Measurements from ENCODE around the gene OR51F1. TPM values are rescaled to one million over a fixed set of nuclear protein-coding genes. Genes with fewer than 3 reads are reported as not detected.
"Not testable (repeated sequence)": the region's sequence is repeated elsewhere in the genome, so short reads cannot be mapped to it uniquely, and the experiment has no call there.

Gene OR51F1
- polyA plus RNA-seq, 3 donors, result not detected

DNA sequence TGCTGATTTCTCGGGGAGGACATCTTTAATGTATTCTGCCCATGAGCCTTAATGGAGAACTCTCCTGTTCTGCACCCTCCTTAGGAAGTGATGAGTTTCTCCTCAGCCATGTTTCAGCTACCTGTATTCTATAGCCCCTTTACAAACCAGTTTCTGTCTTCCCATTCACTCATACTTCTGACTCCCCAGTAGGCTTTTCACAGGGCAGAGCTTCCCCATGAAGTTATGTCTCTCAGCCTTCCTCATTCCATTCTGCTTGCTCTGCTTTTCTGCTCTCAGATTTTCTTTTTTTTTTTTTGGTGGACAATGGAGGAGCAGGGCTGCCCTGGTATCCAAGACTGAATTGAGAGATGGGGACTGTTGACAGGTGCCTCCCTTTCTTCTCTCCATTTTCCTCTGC lies 38.7 kb upstream of the OR51F1 start:
- TF ChIP-seq, protein P1, sequence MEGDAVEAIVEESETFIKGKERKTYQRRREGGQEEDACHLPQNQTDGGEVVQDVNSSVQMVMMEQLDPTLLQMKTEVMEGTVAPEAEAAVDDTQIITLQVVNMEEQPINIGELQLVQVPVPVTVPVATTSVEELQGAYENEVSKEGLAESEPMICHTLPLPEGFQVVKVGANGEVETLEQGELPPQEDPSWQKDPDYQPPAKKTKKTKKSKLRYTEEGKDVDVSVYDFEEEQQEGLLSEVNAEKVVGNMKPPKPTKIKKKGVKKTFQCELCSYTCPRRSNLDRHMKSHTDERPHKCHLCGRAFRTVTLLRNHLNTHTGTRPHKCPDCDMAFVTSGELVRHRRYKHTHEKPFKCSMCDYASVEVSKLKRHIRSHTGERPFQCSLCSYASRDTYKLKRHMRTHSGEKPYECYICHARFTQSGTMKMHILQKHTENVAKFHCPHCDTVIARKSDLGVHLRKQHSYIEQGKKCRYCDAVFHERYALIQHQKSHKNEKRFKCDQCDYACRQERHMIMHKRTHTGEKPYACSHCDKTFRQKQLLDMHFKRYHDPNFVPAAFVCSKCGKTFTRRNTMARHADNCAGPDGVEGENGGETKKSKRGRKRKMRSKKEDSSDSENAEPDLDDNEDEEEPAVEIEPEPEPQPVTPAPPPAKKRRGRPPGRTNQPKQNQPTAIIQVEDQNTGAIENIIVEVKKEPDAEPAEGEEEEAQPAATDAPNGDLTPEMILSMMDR (IDR thresholded peaks at IDR 0.05), result no peak
- Histone ChIP-seq H3K4me3 (replicated peaks in 1 of 3; ENCODE audit: low read depth in 2 of 3, low read length in 3 of 3) (no peak overlapping the region), H3K36me3 (replicated peaks in 1 of 2; ENCODE audit: control insufficient read depth in 1 of 2, insufficient read depth in 2 of 2, low read length in 2 of 2) (no peaks in the 10 kb centered on the region), H3K4me2 (replicated peaks; ENCODE audit: extremely low read depth, low read length, poor library complexity, severe bottlenecking) (no peak overlapping the region), H2AFZ (ENCODE audit: insufficient read depth, low read depth, low read length, poor library complexity, severe bottlenecking) (no peak overlapping the region), H3K27me3 (ENCODE audit: control insufficient read depth in 2 of 2, insufficient read depth in 2 of 2, low read length in 2 of 2) (no peaks in the 10 kb centered on the region), H3K9ac (ENCODE audit: insufficient read depth, low read length, poor library complexity, severe bottlenecking) (no peak overlapping the region), H3K4me1 (ENCODE audit: control insufficient read depth in 1 of 2, insufficient read depth in 2 of 2, low read length in 2 of 2) (no peaks in the 10 kb centered on the region), H3K27ac (ENCODE audit: low read depth in 1 of 2, low read length in 2 of 2) (no peak overlapping the region), H4K20me1 (ENCODE audit: insufficient read depth, low read length) (no peaks in the 10 kb centered on the region), H3K9me3 (replicated peaks in 1 of 2; ENCODE audit: control insufficient read depth in 1 of 2, insufficient read depth in 1 of 2, low read length in 2 of 2) (no peaks in the 10 kb centered on the region), H3K79me2 (ENCODE audit: insufficient read depth, low read length) (no peaks in the 10 kb centered on the region)
- DNase-seq, result no peak
- no peaks in the 10 kb centered on the region for H3K27me3 Mint-ChIP-seq (ENCODE audit: low read depth in 3 of 3)
- 80% methylated on average over 1 of the region's 1 CpG for WGBS (ENCODE audit: insufficient coverage)
- intact Hi-C loops (cut with micrococcal nuclease), result no loop called here
- H3K27ac Mint-ChIP-seq, result no peak overlapping the region
- H3K4me1 Mint-ChIP-seq, result no peaks in the 10 kb centered on the region
- peaks cover 0 to 5% (median 0%) of the 10 kb centered on the region in 7 donors for H3K9me3 Mint-ChIP-seq
- H3K4me3 Mint-ChIP-seq, result no peak overlapping the region
- H3K36me3 Mint-ChIP-seq, result no peaks in the 10 kb centered on the region

DNA sequence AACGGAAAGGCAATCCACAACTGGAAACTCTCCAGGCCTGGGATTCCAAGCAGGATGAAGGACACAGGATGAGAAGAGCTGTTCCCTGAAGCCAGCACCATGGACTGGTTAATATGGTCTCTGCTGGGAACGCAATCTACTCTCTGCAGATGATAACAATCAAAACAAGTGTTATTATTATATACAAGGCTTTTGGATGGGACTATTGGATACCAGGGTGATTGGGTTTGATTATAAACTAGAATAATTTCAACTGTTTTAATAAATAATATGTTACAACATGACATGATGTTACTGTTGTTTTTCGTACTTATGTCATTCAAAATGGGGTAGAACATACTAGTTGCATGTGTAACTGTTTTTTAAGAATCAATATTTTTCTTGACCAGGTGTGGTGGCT lies 34.5 kb upstream of the OR51F1 start, which contains the start of gene OR52R1:
OR52R1 (minus strand) TSS at position 101 of the 400 bp plus-strand sequence; CDS start at position 101, 0 bp downstream.
- H3K27ac Mint-ChIP-seq, result peak within 1 kb of the TSS in 1 of 7 donors; percentile 19
- H3K36me3 Mint-ChIP-seq, result no peaks in the 10 kb centered on the region
- Histone ChIP-seq H3K27ac (ENCODE audit: low read depth in 1 of 2, low read length in 2 of 2) (no peak within 1 kb of the TSS), H3K9me3 (replicated peaks in 1 of 2; ENCODE audit: control insufficient read depth in 1 of 2, insufficient read depth in 1 of 2, low read length in 2 of 2) (no peaks in the 10 kb centered on the region), H3K9ac (ENCODE audit: insufficient read depth, low read length, poor library complexity, severe bottlenecking) (no peak within 1 kb of the TSS), H3K79me2 (ENCODE audit: insufficient read depth, low read length) (no peaks in the 10 kb centered on the region), H2AFZ (ENCODE audit: insufficient read depth, low read depth, low read length, poor library complexity, severe bottlenecking) (no peak within 1 kb of the TSS), H3K36me3 (replicated peaks in 1 of 2; ENCODE audit: control insufficient read depth in 1 of 2, insufficient read depth in 2 of 2, low read length in 2 of 2) (no peaks in the 10 kb centered on the region), H3K4me2 (replicated peaks; ENCODE audit: extremely low read depth, low read length, poor library complexity, severe bottlenecking) (no peak within 1 kb of the TSS), H3K4me3 (replicated peaks in 1 of 3; ENCODE audit: low read depth in 2 of 3, low read length in 3 of 3) (no peak within 1 kb of the TSS), H3K27me3 (ENCODE audit: control insufficient read depth in 2 of 2, insufficient read depth in 2 of 2, low read length in 2 of 2) (no peaks in the 10 kb centered on the region), H3K4me1 (ENCODE audit: control insufficient read depth in 1 of 2, insufficient read depth in 2 of 2, low read length in 2 of 2) (no peaks in the 10 kb centered on the region), H4K20me1 (ENCODE audit: insufficient read depth, low read length) (no peaks in the 10 kb centered on the region)
- intact Hi-C loops (cut with micrococcal nuclease), result no loop called here
- TF ChIP-seq, protein P1 (IDR thresholded peaks at IDR 0.05), result no peak
- H3K4me3 Mint-ChIP-seq, result no peak within 1 kb of the TSS
- H3K9me3 Mint-ChIP-seq, result peaks cover 0 to 7% (median 0%) of the 10 kb centered on the region in 7 donors
- H3K27me3 Mint-ChIP-seq (ENCODE audit: low read depth in 3 of 3), result peaks cover 0 to 2% (median 0%) of the 10 kb centered on the region in 3 donors
- no peak for DNase-seq
- H3K4me1 Mint-ChIP-seq, result no peaks in the 10 kb centered on the region
- 100% methylated on average over 1 of the region's 3 CpGs for WGBS (ENCODE audit: insufficient coverage)

DNA sequence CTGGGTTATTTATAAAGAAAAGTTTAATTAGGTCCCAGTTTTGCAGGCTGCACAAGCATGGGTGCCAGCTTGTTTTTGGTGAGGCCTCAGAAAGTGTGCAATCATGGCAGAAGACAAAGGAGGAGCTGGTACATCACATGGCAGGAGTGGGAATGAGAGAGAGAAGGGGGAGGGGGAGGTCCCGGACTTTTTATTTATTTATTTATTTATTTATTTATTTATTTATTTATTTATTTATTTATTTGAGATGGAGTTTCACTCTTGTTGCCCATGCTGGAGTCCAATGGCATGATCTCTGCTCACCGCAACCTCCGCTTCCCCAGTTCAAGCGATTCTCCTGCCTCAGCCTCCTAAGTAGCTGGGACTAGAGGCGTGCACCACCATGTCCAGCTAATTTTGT lies 31.6 kb upstream of the OR51F1 start:
- peak overlapping the region in 1 of 7 donors; percentile 75 for H3K27ac Mint-ChIP-seq
- H3K27me3 Mint-ChIP-seq (ENCODE audit: low read depth in 3 of 3); H3K4me1 ChIP-seq (ENCODE audit: control insufficient read depth in 1 of 2, insufficient read depth in 2 of 2, low read length in 2 of 2); H3K27ac ChIP-seq (ENCODE audit: low read depth in 1 of 2, low read length in 2 of 2); H3K9me3 Mint-ChIP-seq; H3K36me3 ChIP-seq (replicated peaks in 1 of 2; ENCODE audit: control insufficient read depth in 1 of 2, insufficient read depth in 2 of 2, low read length in 2 of 2); H2AFZ ChIP-seq (ENCODE audit: insufficient read depth, low read depth, low read length, poor library complexity, severe bottlenecking); H3K4me1 Mint-ChIP-seq; H3K9ac ChIP-seq (ENCODE audit: insufficient read depth, low read length, poor library complexity, severe bottlenecking); DNase-seq; H3K79me2 ChIP-seq (ENCODE audit: insufficient read depth, low read length); H3K4me3 Mint-ChIP-seq; H3K4me3 ChIP-seq (replicated peaks in 1 of 3; ENCODE audit: low read depth in 2 of 3, low read length in 3 of 3); intact Hi-C loops (cut with micrococcal nuclease); H4K20me1 ChIP-seq (ENCODE audit: insufficient read depth, low read length); H3K27me3 ChIP-seq (ENCODE audit: control insufficient read depth in 2 of 2, insufficient read depth in 2 of 2, low read length in 2 of 2); H3K4me2 ChIP-seq (replicated peaks; ENCODE audit: extremely low read depth, low read length, poor library complexity, severe bottlenecking); H3K36me3 Mint-ChIP-seq; H3K9me3 ChIP-seq (replicated peaks in 1 of 2; ENCODE audit: control insufficient read depth in 1 of 2, insufficient read depth in 1 of 2, low read length in 2 of 2): not testable (repeated sequence)
- WGBS (ENCODE audit: insufficient coverage), result 95% methylated on average over 3 of the region's 5 CpGs

All from CD14-positive monocyte (primary cell).